ENCODE data around the gene MYH6. TPM values are rescaled to one million over a fixed set of nuclear protein-coding genes. Genes with fewer than 3 reads are reported as not detected.

The MYH6 gene
- total and polyA plus RNA-seq, 2 of the 13 experiments (the other 11 are each of a cell fraction or from before 2014, with no cell fraction given): 0.01 TPM; not detected in 1

DNA sequence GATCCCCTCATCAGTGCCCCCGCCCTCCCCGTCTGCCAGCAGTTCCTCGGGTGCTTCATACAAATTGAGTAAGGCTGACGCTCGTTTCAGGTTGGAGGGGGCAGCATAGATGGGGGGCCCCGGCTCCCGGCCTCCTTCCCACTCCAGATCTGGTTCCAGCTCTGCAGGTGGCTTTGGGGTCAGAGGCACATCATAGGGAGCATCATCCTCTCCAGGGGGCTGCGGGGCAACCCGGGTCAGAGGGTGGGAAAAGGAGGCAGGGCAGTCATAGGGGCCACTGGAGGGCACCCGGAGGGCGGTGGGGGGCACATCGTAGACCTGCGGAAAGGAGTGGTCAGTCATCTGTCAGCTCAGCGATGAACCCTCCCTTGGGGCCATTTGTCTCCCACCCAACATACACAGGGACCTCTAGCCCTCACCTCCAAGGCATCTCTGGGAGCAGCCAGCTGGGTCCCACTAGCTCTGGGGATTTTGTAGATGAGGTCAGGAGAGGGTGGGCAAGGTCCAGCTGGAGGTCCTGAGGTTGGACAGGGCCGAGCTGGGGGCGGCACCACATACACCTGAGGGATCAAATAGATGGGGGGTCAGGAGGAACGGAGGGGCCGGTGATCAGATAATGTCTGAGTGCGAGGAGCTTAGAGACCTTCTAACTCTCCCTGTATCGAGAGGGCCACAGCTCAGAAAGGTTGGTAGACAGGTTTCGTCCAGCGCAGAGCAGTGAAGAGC lies 48.2 kb downstream of the MYH6 start (continued):
- TF ChIP-seq PPARG (CRISPR knock-in tag; conservative IDR thresholded peaks at IDR 0.05): no peak
- 0 out of 2 replicates have a peak, but pooled peaks have one; percentile 21 for TF ChIP-seq ZNF891 (CRISPR knock-in tag; IDR thresholded peaks at IDR 0.05)
- peak; percentile 52; the same call in 1 of the 2 replicates for TF ChIP-seq NRL (CRISPR knock-in tag; IDR thresholded peaks at IDR 0.05; ENCODE audit: borderline replicate concordance)
- peak; percentile 24; the same call in 1 of the 2 replicates for TF ChIP-seq SKIL (CRISPR knock-in tag; IDR thresholded peaks at IDR 0.05; ENCODE audit: borderline replicate concordance)
- TF ChIP-seq ZZZ3 (CRISPR knock-in tag; IDR thresholded peaks at IDR 0.05; ENCODE audit: borderline replicate concordance): no peak

GRCh38 chr14:23359167-23359626 lies 48.9 kb downstream of the MYH6 start:
- 18% methylated on average over 11 of the region's 11 CpGs for WGBS (ENCODE audit: low lambda C conversion rate)
- in situ Hi-C loops (cut with HindIII; ENCODE audit: extremely low pct_ligation_motif_present, low pct_unique_long_range_greater_than_20kb): no loop called here
- no peak overlapping the region for H3K9ac ChIP-seq (ENCODE audit: insufficient read depth, low read depth, low read length)
- TF ChIP-seq ZNF432 (CRISPR knock-in tag; IDR thresholded peaks at IDR 0.05; ENCODE audit: borderline replicate concordance) (no peak), SIN3A (IDR thresholded peaks at IDR 0.05; ENCODE audit: borderline replicate concordance, low read depth, low read length) (no peak), ZNF766 (CRISPR knock-in tag; IDR thresholded peaks at IDR 0.05; ENCODE audit: borderline replicate concordance) (no peak), ZNF230 (CRISPR knock-in tag; IDR thresholded peaks at IDR 0.05) (no peak), RFXAP (CRISPR knock-in tag; IDR thresholded peaks at IDR 0.05; ENCODE audit: borderline replicate concordance) (no peak), ZNF816 (CRISPR knock-in tag; IDR thresholded peaks at IDR 0.05; ENCODE audit: borderline replicate concordance) (no peak), YY1 (IDR thresholded peaks at IDR 0.05; ENCODE audit: insufficient read depth, insufficient replicate concordance, low read depth, low read length) (no peak), ZNF430 (CRISPR knock-in tag; IDR thresholded peaks at IDR 0.05) (0 out of 2 replicates have a peak, but pooled peaks have one; percentile 31)
- TF ChIP-seq, protein P1, sequence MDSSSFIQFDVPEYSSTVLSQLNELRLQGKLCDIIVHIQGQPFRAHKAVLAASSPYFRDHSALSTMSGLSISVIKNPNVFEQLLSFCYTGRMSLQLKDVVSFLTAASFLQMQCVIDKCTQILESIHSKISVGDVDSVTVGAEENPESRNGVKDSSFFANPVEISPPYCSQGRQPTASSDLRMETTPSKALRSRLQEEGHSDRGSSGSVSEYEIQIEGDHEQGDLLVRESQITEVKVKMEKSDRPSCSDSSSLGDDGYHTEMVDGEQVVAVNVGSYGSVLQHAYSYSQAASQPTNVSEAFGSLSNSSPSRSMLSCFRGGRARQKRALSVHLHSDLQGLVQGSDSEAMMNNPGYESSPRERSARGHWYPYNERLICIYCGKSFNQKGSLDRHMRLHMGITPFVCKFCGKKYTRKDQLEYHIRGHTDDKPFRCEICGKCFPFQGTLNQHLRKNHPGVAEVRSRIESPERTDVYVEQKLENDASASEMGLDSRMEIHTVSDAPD (CRISPR knock-in tag; IDR thresholded peaks at IDR 0.05): no peak
- TF ChIP-seq, protein P2, sequence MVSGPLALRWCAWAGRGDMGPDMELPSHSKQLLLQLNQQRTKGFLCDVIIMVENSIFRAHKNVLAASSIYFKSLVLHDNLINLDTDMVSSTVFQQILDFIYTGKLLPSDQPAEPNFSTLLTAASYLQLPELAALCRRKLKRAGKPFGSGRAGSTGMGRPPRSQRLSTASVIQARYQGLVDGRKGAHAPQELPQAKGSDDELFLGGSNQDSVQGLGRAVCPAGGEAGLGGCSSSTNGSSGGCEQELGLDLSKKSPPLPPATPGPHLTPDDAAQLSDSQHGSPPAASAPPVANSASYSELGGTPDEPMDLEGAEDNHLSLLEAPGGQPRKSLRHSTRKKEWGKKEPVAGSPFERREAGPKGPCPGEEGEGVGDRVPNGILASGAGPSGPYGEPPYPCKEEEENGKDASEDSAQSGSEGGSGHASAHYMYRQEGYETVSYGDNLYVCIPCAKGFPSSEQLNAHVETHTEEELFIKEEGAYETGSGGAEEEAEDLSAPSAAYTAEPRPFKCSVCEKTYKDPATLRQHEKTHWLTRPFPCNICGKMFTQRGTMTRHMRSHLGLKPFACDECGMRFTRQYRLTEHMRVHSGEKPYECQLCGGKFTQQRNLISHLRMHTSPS (CRISPR knock-in tag; IDR thresholded peaks at IDR 0.05; ENCODE audit: low read depth): peak; percentile 41; the same call in 1 of the 2 replicates

More at GRCh38 chr14:23359167-23359626, 48.9 kb downstream of the MYH6 start:
- Histone ChIP-seq H3K79me2 (ENCODE audit: insufficient read depth, low read length) (no peaks in the 10 kb centered on the region), H3K27ac (ENCODE audit: extremely low read length, insufficient read depth, low read length) (no peak overlapping the region), H3K4me2 (ENCODE audit: low read depth, low read length) (no peak overlapping the region), H3K4me3 (replicated peaks in 1 of 3; ENCODE audit: insufficient read depth in 1 of 3, low read depth in 2 of 3, low read length in 3 of 3) (no peak overlapping the region), H4K20me1 (ENCODE audit: insufficient read depth, low read length) (no peaks in the 10 kb centered on the region), H2AFZ (ENCODE audit: low read length) (no peak overlapping the region), H3K4me1 (ENCODE audit: insufficient read depth, low read length) (peaks cover 30% of the 10 kb centered on the region), H3K27me3 (ENCODE audit: control insufficient read depth in 1 of 2, insufficient read depth in 2 of 2, low read length in 2 of 2) (peaks cover 41 to 93% of the 10 kb centered on the region in 2 experiments), H3K36me3 (replicated peaks in 1 of 2; ENCODE audit: control insufficient read depth in 1 of 2, insufficient read depth in 2 of 2, low read length in 2 of 2) (no peaks in the 10 kb centered on the region), H3K9me3 (ENCODE audit: low read length) (no peaks in the 10 kb centered on the region)
- no TSS peak for BruUV-seq (replicated peaks)
- no peak for DNase-seq (ENCODE audit: low spot score)
- FAIRE-seq: no peak
- ATAC-seq: peak; percentile 37
- CTCF ChIA-PET (ENCODE audit: low intra/inter-chr PET ratio, low total read pairs): interaction anchor here (1.6 to 1.8 kb wide), 3 partner anchors 21 to 93 kb away, joined by 4 to 7 read pairs (median 5); no protein-coding TSS in a partner anchor
- POLR2A ChIA-PET: no interaction called here
- intact Hi-C loops (cut with micrococcal nuclease; ENCODE audit: unreplicated experiment): no loop called here
